Ovary (tissue), 9 donors: ENCODE data around the gene PLEKHJ1. TPM values are rescaled to one million over a fixed set of nuclear protein-coding genes. Genes with fewer than 3 reads are reported as not detected.

ENCODE experiments used
- DNase-seq, 5 donors: peaks; one replicate each; pipeline ENCODE4 v3.0.0-alpha.2; 2019 to 2020
- H3K27ac ChIP-seq, 2 donors: fragments of 200-600 bp; one replicate each; pipeline versions ENCODE4 v1.5.1 to v1.8.0; 2019 to 2022
- H3K27me3 ChIP-seq: fragments of 200-600 bp; one replicate; pipeline ENCODE4 v1.8.0; 2022
- H3K36me3 ChIP-seq: fragments of 200-600 bp; sonication (generic); one replicate; pipeline ENCODE4 v1.5.1; 2019
- H3K4me1 ChIP-seq: one replicate; pipeline ENCODE4 v1.8.1; 2013; ENCODE audit warnings: mild to moderate bottlenecking, moderate library complexity; ENCODE audit not compliant: insufficient read depth
- H3K4me3 ChIP-seq: fragments of 200-600 bp; sonication (generic); one replicate; pipeline ENCODE4 v1.5.1; 2017
- H3K9me3 ChIP-seq, 2 donors: fragments of 200-600 bp in 1 of 2; sonication (generic) in 1 of 2; one replicate each; pipeline versions ENCODE4 v1.5.1 to v1.8.1; 2013 to 2019; ENCODE audit warnings: mild to moderate bottlenecking in 1 of 2, moderate library complexity in 1 of 2
- CTCF ChIP-seq, 3 donors: fragments of 450-650 bp in 2 of 3; fragments of 200-600 bp in 1 of 3; IDR thresholded peaks; one replicate each; pipeline versions ENCODE4 v1.5.1 to v1.8.0; 2016 to 2022; ENCODE audit warnings: antibody characterized with exemption in 3 of 3, mild to moderate bottlenecking in 1 of 3
- EP300 ChIP-seq: sonication (generic); formaldehyde crosslinking; IDR thresholded peaks from one replicate; pipeline ENCODE4 v1.6.1; 2017; ENCODE audit warnings: antibody characterized with exemption
- POLR2A ChIP-seq: fragments of 450-650 bp; IDR thresholded peaks from one replicate; pipeline ENCODE4 v1.6.1; 2017; ENCODE audit warnings: antibody characterized with exemption, mild to moderate bottlenecking, moderate library complexity
- whole genome bisulfite sequencing, 3 donors: extraction: QIAGEN DNeasy Blood & Tissue Kit in 1 of 3; methylation state at CpG; one replicate each; pipeline versions ENCODE4 v1.1.5 to v1.1.7; 2013 to 2017; 5-methylcytosine and 5-hydroxymethylcytosine counted together
- intact Hi-C, 4 donors: fragments of 100-400 bp; cut with DNase I; formaldehyde crosslinking; loops; one replicate each; pipeline versions ENCODE4 v1.11.0 to v1.15.1; 2022 to 2023
- microRNA counts: library from miRNA; unstranded; fragments of <30 nt; microRNA quantifications from one replicate; lab custom pipeline; 2016
- microRNA-seq, 3 donors: library from miRNA; unstranded; fragments of <30 nt; microRNA quantifications; one replicate each; pipeline versions ENCODE4 to v1.2.0, GENCODE V29; 2019 to 2020
- polyA plus RNA-seq, 2 donors: library from polyadenylated mRNA; stranded (reverse); fragments of 200-250 nt in 1 of 2; fragments of 350-450 nt in 1 of 2; fragmentation: Illumina TruSeq in 1 of 2; extraction: RNeasy Lipid Tissue Mini Kit (QIAGEN cat#74804) in 1 of 2; gene quantifications; one replicate each; pipeline ENCODE4 v1.2.3, GENCODE V29; 2013 to 2014
- small RNA-seq: library from RNA; depleted of rRNA; stranded (forward); fragments of <200 nt; gene quantifications from one replicate; pipeline ENCODE3, GENCODE V24; 2016
- total RNA-seq, 7 donors: library from RNA; depleted of rRNA in 2 of 7; stranded (reverse); fragments of >200 nt in 2 of 7; fragmentation: NEBNext Ultra II Directional in 3 of 7; extraction: Animal tissue kit (Norgen Biotek cat#: 25700) in 3 of 7; gene quantifications; one replicate each; pipeline versions ENCODE4 v1.1.0 to v1.2.4, GENCODE V29; 2016 to 2023
- donor health status: DM: no; HTN: no; CAD: no; lungs with moderate emphysema.
- donor health status: DM: no; HTN: no; CAD: no.
- donor health status: Bipolar disorder and iron deficiency.
- donor health status: DM: yes; HTN: yes; CAD: no.
- donor health status: DM: no; HTN: no; CAD: no.
- donor health status: DM: yes; HTN: yes; CAD: no.

Gene PLEKHJ1
- total and polyA plus RNA-seq, 9 donors: 17.1 to 57.9 (median 46.8) TPM

- no peak for TF ChIP-seq POLR2A
- TF ChIP-seq EP300: no peak
- TF ChIP-seq CTCF (IDR thresholded peaks at IDR 0.05): no peak
- 7 to 13% (median 11%) methylated on average over 11 of the region's 11 CpGs for WGBS, 3 donors
Observed at GRCh38 chr19:2185734-2186070, 50.4 kb downstream of the PLEKHJ1 start.

GRCh38 chr19:2184422-2184975, 51.6 kb downstream of the PLEKHJ1 start:
- DNase-seq: no peak
- WGBS, 3 donors: 90 to 94% (median 94%) methylated on average over 22 of the region's 22 CpGs
- H3K27ac ChIP-seq: no peak overlapping the region
- TF ChIP-seq CTCF (IDR thresholded peaks at IDR 0.05) (no peak), POLR2A (no peak), EP300 (no peak)
- peaks cover 14% of the 10 kb centered on the region for H3K4me1 ChIP-seq
- no peaks in the 10 kb centered on the region for H3K36me3 ChIP-seq
- H3K27me3 ChIP-seq: no peaks in the 10 kb centered on the region
- intact Hi-C loops: no loop called here
- no peaks in the 10 kb centered on the region for H3K9me3 ChIP-seq
- H3K4me3 ChIP-seq: no peak overlapping the region

More at GRCh38 chr19:2185734-2186070, 50.4 kb downstream of the PLEKHJ1 start:
- Histone ChIP-seq H3K36me3 (no peaks in the 10 kb centered on the region), H3K27ac (peak overlapping the region in 1 of 2 donors; percentile 53), H3K9me3 (no peaks in the 10 kb centered on the region), H3K4me1 (peaks cover 14% of the 10 kb centered on the region), H3K4me3 (no peak overlapping the region), H3K27me3 (no peaks in the 10 kb centered on the region)
- intact Hi-C loops: no loop called here
- no peak for DNase-seq

MicroRNAs encoded within 50 kb of the gene (microRNA counts, 767-probe panel; counts per million panel counts)
- microRNA hsa-miR-1227 (lab: Ali Mortazavi, UCI): 530 counts per million, percentile 78 among the panel's probes with 10 or more counts

Small RNA genes within 50 kb of the gene (microRNA-seq; reads per million reads assigned to microRNA genes)
- gene MIR1227 (0 to 1.9 (median 1.5) reads per million in 3 donors), gene MIR4321 (0 reads per million in 3 donors)

Small RNA genes within 50 kb of the gene (small RNA-seq; reads per million reads assigned to genes)
- gene MIR1227: not detected

Other genes with a start within 250 kb of the PLEKHJ1 start
- gene BTBD2, start 220.6 kb downstream of the PLEKHJ1 start, total RNA-seq: 100 to 1,000 TPM in 1 of 7 donors, 10 to 100 TPM in 6; 47.8 to 131 (median 90.2) TPM
- 10 to 100 TPM; 14.4 to 65.7 TPM for gene BTBD2, start 220.6 kb downstream of the PLEKHJ1 start, polyA plus RNA-seq
- gene MKNK2, start 185.1 kb downstream of the PLEKHJ1 start, total RNA-seq: 100 to 1,000 TPM in 5 of 7 donors, 10 to 100 TPM in 2; 58.3 to 186 (median 122) TPM
- 10 to 100 TPM; 22.1 to 69.5 TPM for gene MKNK2, start 185.1 kb downstream of the PLEKHJ1 start, polyA plus RNA-seq
- 10 to 100 TPM; 16.6 to 61.5 (median 47.8) TPM for gene MOB3A, start 140.0 kb downstream of the PLEKHJ1 start, total RNA-seq
- gene MOB3A, start 140.0 kb downstream of the PLEKHJ1 start, polyA plus RNA-seq: 10 to 100 TPM; 21.1 to 22.5 TPM
- gene IZUMO4, start 139.4 kb downstream of the PLEKHJ1 start, total RNA-seq: 10 to 100 TPM in 5 of 7 donors, 1 to 10 TPM in 2; 4.5 to 24.5 (median 10.7) TPM
- 10 to 100 TPM in 1 of 2 donors, 1 to 10 TPM in 1; 1.8 to 31.7 TPM for gene IZUMO4, start 139.4 kb downstream of the PLEKHJ1 start, polyA plus RNA-seq
- 100 to 1,000 TPM in 1 of 7 donors, 10 to 100 TPM in 6; 36.7 to 102 (median 75.4) TPM for gene AP3D1, start 84.8 kb downstream of the PLEKHJ1 start, total RNA-seq
- gene AP3D1, start 84.8 kb downstream of the PLEKHJ1 start, polyA plus RNA-seq: 10 to 100 TPM; 43.5 to 49.9 TPM
- 10 to 100 TPM in 6 of 7 donors, 1 to 10 TPM in 1; 6.7 to 28.9 (median 21.3) TPM for gene DOT1L, start 72.4 kb downstream of the PLEKHJ1 start, total RNA-seq
- gene DOT1L, start 72.4 kb downstream of the PLEKHJ1 start, polyA plus RNA-seq: 1 to 10 TPM; 2.4 to 5.4 TPM
- gene SF3A2, start 495 bp upstream of the PLEKHJ1 start, total RNA-seq: 100 to 1,000 TPM in 3 of 7 donors, 10 to 100 TPM in 4; 33.0 to 137 (median 89.8) TPM
- gene SF3A2, start 495 bp upstream of the PLEKHJ1 start, polyA plus RNA-seq: 10 to 100 TPM; 13.7 to 95.7 TPM
- gene AMH, start 13.0 kb upstream of the PLEKHJ1 start, total RNA-seq: 1 to 10 TPM in 6 of 7 donors, under 1 TPM in 1; 0.80 to 3.9 (median 1.3) TPM
- 10 to 100 TPM in 1 of 2 donors, not detected in 1; 12.0 TPM for gene AMH, start 13.0 kb upstream of the PLEKHJ1 start, polyA plus RNA-seq
- gene JSRP1, start 20.1 kb upstream of the PLEKHJ1 start, total RNA-seq: under 1 TPM in 4 of 7 donors, not detected in 3; 0.30 to 0.92 (median 0.41) TPM
- gene JSRP1, start 20.1 kb upstream of the PLEKHJ1 start, polyA plus RNA-seq: under 1 TPM in 1 of 2 donors, not detected in 1; 0.31 TPM
- under 1 TPM in 5 of 7 donors, not detected in 2; 0.11 to 0.62 (median 0.35) TPM for gene PEAK3, start 45.8 kb upstream of the PLEKHJ1 start, total RNA-seq
- under 1 TPM in 1 of 2 donors, not detected in 1; 0.10 TPM for gene PEAK3, start 45.8 kb upstream of the PLEKHJ1 start, polyA plus RNA-seq
- gene LINGO3, start 71.8 kb upstream of the PLEKHJ1 start, total RNA-seq: not detected
- gene LINGO3, start 71.8 kb upstream of the PLEKHJ1 start, polyA plus RNA-seq: not detected
- gene LSM7, start 92.3 kb upstream of the PLEKHJ1 start, total RNA-seq: 100 to 1,000 TPM in 2 of 7 donors, 10 to 100 TPM in 5; 59.4 to 159 (median 79.6) TPM
- gene LSM7, start 92.3 kb upstream of the PLEKHJ1 start, polyA plus RNA-seq: 100 to 1,000 TPM in 1 of 2 donors, 10 to 100 TPM in 1; 31.8 to 196 TPM
- 10 to 100 TPM; 33.5 to 66.6 (median 48.6) TPM for gene SPPL2B, start 92.4 kb upstream of the PLEKHJ1 start, total RNA-seq
- 10 to 100 TPM in 1 of 2 donors, 1 to 10 TPM in 1; 1.5 to 39.7 TPM for gene SPPL2B, start 92.4 kb upstream of the PLEKHJ1 start, polyA plus RNA-seq
- under 1 TPM in 6 of 7 donors, not detected in 1; 0.07 to 0.51 (median 0.23) TPM for gene TMPRSS9, start 123.9 kb upstream of the PLEKHJ1 start, total RNA-seq
- gene TMPRSS9, start 123.9 kb upstream of the PLEKHJ1 start, polyA plus RNA-seq: under 1 TPM; 0.05 to 0.13 TPM
- 10 to 100 TPM; 19.3 to 72.3 (median 61.6) TPM for gene TIMM13, start 191.3 kb upstream of the PLEKHJ1 start, total RNA-seq
- 10 to 100 TPM in 1 of 2 donors, 1 to 10 TPM in 1; 2.7 to 46.1 TPM for gene TIMM13, start 191.3 kb upstream of the PLEKHJ1 start, polyA plus RNA-seq
- gene LMNB2, start 220.6 kb upstream of the PLEKHJ1 start, total RNA-seq: 10 to 100 TPM in 6 of 7 donors, 1 to 10 TPM in 1; 8.0 to 40.9 (median 25.6) TPM
- gene LMNB2, start 220.6 kb upstream of the PLEKHJ1 start, polyA plus RNA-seq: 10 to 100 TPM; 15.3 to 17.4 TPM
- 100 to 1,000 TPM in 2 of 7 donors, 10 to 100 TPM in 5; 47.0 to 414 (median 73.9) TPM for gene GADD45B, start 239.8 kb upstream of the PLEKHJ1 start, total RNA-seq
- gene GADD45B, start 239.8 kb upstream of the PLEKHJ1 start, polyA plus RNA-seq: 100 to 1,000 TPM in 1 of 2 donors, 10 to 100 TPM in 1; 17.8 to 120 TPM